HL-60 (cell line): ENCODE measurements around the gene RNU5D-1.
"Not testable (repeated sequence)": the region's sequence is repeated elsewhere in the genome, so short reads cannot be mapped to it uniquely, and the experiment has no call there.

Experiments
- CTCF ChIP-seq: IDR thresholded peaks from one replicate; pipeline ENCODE4 v1.5.1; 2011; ENCODE audit warnings: low read length, control low read depth, inconsistent platforms; ENCODE audit not compliant: insufficient read depth
- POLR2AphosphoS5 ChIP-seq: IDR thresholded peaks from 2 replicates; pipeline ENCODE4 v1.6.1; 2012; ENCODE audit warnings: low read depth
- REST ChIP-seq: IDR thresholded peaks from 2 replicates; pipeline ENCODE4 v1.6.1; 2012; ENCODE audit warnings: low read depth; ENCODE audit not compliant: insufficient replicate concordance
- SPI1 ChIP-seq: IDR thresholded peaks from 2 replicates; pipeline ENCODE4 v1.6.1; 2012; ENCODE audit warnings: low read depth, mild to moderate bottlenecking, borderline replicate concordance

- TF ChIP-seq CTCF, POLR2AphosphoS5, REST, SPI1: not testable (repeated sequence)
Observed at GRCh38 chr1:44766421-44766820, 35.5 kb upstream of the RNU5D-1 start.
